Fibroblast of upper back skin (primary cell): ENCODE results near the gene TMEM151A.
"Not testable (repeated sequence)": the region's sequence is repeated elsewhere in the genome, so short reads cannot be mapped to it uniquely, and the experiment has no call there.

Experiments used
- DNase-seq: peaks from one replicate; pipeline ENCODE4 v3.0.0-alpha.2; 2013

Gene TMEM151A

DNA sequence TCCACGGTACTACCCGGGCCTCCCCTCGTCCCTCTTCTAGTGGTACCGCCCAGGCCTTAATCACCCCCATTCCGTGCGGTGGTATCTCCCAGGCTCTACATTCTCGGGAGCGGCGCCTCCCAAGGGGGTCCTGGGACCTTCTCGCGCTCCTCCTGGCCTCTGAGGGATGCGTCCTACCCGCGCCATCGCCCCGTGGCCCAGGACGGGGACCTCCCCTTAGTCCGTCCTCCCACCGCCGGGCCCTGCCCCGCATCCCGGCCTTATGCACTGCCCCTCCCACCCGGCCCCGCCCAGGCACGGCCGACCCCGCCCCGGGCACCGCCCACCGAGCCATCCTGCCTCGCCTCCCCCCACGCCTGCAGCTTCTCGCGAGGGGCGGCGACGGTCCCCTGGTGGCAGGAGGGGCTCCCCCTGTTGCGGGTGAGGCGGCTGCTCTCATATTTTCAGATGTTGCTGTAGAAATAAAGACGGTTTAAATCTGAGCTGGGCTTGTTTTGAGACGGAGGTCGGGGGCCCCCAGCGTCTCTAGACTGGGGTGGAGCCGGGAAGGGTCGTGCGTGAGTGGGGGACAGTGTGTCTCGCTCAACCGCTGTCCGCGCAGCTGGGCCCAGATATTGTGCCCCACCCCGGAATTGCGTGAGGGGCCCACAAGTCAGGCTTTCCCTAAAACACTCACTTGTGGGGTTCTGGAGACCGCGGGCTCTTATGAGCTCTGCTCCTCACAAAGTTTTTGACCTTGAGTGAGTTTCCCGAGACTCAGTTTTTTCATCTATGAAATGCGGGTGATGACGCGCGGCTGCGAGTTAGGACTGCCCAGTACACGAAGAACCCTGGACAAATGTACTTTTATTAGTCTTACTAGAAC, 24.1 kb upstream of the TMEM151A start:
- DNase-seq, result peak; percentile 87

DNA sequence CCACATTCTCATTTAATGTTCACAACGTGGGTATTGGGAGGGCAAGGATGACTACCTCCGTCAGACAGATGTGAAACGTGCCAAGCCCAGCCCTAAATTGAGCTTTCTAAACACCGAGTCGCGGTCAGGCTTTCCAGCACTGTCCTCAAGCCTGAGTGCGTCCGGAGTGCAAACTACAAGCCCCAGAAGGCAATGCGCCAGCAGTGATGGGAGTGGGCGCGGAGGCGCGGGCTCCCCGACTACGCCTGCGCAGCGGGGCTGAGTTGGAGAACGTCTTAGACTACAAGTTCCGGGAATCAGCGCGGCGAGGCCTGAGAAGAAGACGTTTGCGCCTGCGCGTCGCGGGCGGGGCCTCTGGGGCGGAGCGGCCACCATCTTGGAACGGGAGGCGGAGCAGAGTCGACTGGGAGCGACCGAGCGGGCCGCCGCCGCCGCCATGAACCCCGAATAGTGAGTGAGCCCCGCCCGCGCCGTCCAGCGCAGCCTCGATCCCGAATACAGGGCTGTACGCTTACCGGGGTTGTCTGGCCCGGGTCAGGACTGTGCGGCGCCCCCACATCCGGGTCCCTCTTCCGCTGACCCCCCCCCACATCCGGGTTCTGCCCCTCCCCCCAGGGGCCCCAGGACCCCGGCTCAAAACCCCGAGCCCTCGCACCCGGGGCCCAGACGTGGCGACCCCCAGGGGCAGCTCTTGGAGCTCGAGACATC, 23.3 kb upstream of the TMEM151A start, which contains the start of gene RAB1B:
RAB1B (plus strand) TSS at position 396 of the 708 bp plus-strand sequence; CDS start at position 437, 41 bp downstream.
- peak; percentile 100 for DNase-seq

DNA sequence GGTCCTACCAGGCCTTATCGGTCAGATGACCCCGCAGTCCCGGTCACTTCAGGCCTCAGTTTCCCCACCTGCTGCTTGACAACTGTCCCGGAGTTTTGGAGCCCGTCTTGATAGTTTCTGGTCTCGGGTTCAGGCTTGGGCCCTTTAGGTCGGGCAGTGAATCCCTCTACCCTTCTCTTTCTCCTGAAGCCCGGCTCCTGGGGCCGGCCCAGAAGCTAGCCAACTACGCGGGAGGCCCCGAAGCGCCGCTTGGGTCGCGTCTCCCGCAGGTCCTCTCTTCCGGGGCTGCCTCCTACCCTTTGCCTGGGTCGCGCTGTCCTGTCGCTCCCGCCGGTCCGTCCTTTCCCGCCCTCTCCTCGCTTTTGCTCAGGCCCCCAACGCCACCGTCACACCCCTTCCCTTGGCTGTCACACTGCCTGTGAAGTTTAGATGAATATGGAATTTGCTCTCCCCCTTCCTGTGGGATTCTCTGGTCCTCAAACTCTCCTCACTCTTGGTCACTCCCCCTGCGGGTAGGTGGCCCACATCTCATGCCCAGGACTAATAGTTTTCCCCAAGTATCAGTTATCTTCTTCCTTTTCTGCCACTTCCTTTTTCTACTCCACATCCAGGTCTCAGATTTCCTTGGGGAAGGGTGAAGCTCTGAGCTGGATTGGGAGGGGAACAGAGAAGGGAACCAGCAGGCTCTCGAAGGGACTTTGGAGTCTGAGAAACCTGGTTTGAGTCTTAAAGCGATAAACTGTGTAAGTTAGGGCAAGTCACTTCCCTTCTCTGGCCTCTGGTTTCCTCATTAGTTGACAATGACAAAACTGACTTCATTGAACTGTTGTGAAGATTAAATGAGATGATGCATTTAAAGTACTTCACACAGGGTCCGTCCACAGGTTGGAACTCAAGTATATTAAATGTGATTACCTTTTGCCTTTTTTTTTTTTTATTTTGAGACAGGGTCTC, 22.5 kb upstream of the TMEM151A start:
- peak; percentile 55 for DNase-seq

DNA sequence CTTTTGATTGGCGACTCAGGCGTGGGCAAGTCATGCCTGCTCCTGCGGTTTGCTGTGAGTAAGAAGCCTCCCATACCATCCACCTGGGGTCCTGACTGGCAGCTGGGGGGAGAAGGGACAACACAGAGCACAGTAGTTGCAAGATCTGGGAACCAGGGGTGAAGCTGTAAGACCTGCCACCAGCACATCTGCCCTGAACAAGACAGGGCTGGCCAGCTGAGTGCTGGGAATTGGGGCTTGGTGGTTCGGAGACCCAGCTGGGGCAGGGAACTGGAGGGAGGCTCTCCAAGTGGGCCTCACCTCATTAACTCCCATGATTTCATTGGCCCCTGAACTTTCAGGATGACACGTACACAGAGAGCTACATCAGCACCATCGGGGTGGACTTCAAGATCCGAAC, 19.9 kb upstream of the TMEM151A start:
- no peak for DNase-seq

DNA sequence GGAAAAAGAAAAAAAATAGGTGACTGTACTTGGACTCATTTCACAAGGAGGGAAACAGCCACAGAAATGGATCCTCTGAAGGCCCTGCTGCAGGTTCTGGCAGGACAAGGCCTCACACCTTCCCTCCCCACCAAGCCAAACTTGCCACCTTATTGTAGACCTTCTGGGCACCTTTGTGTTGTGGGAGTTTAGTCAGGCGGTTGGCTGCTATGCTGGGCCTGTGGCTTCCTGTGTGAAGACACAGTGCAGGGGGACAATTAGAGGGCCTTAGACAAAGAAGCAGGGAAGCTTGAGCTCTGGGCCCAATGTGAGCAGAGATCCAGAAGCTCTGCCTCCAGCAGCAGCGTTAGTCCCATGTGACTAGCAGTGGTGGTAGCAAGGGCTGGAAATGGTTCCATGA, 19.1 kb upstream of the TMEM151A start:
- no peak for DNase-seq

DNA sequence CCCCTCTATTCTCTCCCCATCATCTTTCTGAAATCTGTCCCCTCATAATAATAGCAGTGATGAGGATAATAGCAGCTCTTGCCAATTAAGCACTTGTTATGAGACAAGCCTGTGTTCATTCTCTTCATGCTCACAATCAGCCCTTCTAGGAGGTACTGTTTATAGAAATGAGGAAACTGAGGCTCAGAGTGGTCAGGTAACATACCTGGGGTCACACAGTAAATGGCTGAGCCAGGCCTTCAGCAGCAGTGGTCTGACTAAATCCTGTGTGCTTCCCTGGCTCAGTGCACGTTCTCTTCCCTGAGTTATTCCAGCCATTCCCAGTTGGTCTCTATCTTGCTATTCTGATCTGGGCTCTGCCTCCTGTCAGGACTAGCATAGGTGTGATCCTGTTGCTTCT, 17.5 kb upstream of the TMEM151A start:
- no peak for DNase-seq

DNA sequence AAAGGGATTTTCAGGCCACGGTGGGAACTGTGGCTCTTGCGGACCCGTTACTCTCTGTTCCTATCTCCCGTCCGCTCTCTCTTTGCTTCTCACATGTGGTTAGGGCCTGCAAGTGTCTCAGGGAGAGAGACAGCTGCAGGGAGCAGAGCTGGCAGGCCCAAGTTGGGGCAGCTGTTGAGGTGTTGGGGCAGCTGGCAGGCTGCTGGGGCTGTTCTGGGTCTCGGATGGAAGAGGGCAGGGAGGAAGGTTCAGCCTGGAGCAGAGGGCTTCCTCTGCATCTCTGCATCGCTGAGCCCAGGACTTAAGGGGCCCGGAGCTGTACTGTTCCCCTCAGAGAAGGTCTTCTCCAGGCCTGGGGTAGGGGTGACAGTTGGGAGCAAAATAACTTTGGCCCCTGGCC, 16.3 kb upstream of the TMEM151A start:
- DNase-seq, result no peak

DNA sequence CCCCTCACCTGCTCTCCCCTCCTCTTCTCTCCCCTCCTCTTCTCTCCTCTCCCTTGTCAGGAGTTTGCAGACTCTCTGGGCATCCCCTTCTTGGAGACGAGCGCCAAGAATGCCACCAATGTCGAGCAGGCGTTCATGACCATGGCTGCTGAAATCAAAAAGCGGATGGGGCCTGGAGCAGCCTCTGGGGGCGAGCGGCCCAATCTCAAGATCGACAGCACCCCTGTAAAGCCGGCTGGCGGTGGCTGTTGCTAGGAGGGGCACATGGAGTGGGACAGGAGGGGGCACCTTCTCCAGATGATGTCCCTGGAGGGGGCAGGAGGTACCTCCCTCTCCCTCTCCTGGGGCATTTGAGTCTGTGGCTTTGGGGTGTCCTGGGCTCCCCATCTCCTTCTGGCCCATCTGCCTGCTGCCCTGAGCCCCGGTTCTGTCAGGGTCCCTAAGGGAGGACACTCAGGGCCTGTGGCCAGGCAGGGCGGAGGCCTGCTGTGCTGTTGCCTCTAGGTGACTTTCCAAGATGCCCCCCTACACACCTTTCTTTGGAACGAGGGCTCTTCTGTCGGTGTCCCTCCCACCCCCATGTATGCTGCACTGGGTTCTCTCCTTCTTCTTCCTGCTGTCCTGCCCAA, 15.6 kb upstream of the TMEM151A start:
- DNase-seq, result no peak

DNA sequence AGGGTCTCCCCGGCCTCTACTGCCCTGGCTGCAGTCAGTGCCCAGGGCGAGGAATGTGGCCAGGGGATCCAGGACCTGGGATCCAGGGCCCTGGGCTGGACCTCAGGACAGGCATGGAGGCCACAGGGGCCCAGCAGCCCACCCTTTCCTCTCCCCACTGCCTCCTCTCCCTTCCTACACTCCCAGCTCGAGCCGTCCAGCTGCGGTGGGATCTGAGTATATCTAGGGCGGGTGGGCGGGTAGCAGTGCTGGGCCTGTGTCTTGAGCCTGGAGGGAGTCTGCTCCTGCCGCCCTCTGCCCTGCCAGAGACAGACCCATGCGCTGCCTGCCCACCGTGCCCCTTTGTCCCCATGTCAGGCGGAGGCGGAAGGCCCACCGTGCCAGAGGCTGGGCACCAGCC, 15.1 kb upstream of the TMEM151A start:
- not testable (repeated sequence) for DNase-seq

DNA sequence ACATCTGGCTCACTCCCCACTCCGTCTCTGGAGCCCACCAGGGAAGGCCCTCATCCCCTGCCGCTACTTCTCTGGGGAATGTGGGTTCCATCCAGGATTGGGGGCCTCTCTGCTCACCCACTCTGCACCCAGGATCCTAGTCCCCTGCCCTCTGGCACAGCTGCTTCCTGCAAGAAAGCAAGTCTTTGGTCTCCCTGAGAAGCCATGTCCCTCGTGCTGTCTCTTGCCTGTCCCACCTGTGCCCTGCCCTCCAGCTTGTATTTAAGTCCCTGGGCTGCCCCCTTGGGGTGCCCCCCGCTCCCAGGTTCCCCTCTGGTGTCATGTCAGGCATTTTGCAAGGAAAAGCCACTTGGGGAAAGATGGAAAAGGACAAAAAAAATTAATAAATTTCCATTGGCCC, 14.6 kb upstream of the TMEM151A start:
- DNase-seq, result not testable (repeated sequence)

DNA sequence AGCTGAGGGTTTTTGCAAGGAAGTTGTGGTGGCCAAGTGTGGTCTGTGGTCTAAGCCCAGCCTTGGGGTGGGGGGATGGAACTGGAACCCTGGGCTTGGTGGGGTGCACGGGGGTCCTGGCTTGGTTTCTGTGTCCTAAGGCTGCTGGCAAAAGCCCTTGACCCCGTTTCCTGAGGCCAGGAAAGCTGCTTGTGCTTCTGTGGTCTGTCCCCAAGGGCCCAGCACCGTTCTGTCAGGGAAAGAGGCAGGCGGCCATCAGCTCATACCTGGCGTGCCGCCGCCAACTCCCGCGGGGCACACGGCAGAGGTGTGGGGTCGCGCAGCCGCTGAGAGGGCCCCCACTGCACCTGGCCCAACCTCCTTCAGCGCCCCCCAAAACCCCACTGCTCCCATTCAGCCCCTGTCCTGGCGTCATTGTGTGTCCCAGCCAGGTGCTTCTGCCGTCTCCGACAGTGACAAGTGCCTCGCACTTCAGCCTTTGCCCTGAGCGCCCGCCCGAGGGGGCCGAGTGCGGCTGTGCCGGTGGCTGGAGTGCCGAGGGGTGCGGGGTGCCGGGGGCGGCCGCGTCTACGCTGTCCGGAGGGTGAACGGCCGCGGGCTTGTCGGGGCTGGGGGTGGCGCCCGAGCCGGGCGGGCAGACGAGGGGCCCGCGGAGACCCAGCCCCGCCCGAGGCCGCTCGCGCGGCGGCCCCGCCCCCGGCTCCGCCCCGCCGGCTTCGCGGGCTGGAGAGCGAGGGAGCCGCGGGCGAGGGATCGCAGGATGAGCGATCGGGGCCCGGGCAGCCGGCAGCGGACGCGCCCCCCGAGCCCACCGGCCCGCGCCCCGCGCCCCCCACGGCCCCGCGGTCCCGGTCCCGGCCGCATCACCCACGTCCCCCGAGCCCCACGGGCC, 14.0 kb upstream of the TMEM151A start, which contains the start of gene CNIH2:
CNIH2 (plus strand) TSS at position 705 of the 892 bp plus-strand sequence. CDS start 282 bp downstream, outside the sequence.
- no peak for DNase-seq

DNA sequence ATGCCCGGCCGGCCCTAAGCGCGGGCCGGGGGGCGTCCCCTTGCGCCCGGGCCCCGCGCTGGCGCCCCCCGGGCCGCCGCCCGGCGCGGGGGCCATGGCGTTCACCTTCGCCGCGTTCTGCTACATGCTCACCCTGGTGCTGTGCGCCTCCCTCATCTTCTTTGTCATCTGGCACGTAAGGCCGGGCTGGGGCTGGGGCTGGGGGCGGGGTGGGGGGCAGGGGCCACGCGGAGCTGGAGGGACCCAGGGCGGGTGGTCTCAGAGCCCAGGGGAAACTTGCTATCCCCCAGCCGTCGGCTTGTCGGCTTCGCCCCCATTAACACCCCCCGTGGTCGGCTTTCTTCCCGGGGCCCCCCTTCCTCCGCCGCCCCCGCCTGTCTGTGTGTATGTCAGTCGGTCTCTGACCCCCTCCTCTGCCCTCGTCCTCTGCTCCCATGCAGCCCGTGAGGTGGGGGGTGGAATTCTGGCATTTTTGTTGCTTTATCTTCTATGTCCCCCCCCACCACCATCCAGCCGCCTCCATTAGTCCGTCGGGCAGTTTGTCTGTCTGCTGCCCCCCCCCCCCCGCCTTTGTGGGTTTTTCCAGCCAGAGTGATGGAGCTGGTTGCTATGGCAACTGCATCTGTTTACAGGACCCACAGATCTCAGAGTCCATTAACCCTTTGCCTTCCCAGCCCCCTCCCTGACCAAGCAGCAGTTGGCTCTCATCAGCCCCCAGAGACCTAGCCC, 13.2 kb upstream of the TMEM151A start:
- no peak for DNase-seq

DNA sequence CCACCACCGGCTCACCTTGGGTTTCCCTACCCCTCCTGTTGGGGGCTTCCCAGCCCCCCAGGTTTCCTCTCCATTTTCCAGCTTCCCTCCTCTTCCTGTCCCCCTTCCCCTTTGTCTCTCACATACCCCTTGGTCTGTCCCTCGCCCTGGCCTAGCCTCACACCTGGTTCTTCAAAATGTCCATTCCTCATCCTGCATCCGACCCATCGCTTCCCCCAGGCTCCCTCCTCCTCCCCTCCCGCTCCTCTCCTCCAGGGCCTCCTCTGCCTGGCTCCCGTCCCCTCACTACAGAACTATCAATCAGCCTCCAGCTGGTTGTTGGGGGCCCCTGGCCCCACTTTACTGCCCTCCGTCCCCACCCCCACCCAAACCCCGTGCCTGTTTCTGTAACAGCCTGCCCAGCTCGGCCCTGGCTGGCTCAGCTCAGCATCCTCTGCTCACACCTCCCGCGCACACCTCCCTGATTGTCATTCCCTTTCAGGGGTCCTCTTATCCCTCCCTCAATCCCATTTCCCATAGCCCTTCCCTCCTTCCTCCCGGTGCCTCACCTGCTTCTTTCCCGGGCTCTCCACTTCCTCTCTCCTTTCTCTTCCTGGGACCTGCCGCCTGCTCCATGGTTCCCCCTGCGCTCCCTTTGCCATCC, 12.5 kb upstream of the TMEM151A start:
- no peak for DNase-seq

DNA sequence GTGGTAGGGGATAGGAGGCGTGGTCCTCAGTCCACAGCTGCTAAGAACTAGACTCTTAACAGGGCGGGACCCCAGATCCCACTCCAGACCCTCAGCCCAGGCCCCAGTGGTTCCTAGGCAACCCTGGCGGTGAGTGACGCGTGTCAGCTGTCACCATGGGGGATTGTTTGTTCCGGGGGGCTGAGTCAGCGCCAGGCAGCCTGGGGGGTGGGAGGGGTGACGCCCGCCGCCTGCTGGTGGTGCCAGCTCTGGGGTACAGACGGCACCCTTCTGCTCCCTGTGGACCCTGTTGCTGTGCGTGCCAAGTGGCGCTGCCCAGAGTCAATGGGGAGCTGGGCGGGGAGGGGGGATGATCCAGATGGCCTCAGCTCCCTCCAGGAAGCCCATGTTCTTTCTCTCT, 11.3 kb upstream of the TMEM151A start:
- no peak for DNase-seq

DNA sequence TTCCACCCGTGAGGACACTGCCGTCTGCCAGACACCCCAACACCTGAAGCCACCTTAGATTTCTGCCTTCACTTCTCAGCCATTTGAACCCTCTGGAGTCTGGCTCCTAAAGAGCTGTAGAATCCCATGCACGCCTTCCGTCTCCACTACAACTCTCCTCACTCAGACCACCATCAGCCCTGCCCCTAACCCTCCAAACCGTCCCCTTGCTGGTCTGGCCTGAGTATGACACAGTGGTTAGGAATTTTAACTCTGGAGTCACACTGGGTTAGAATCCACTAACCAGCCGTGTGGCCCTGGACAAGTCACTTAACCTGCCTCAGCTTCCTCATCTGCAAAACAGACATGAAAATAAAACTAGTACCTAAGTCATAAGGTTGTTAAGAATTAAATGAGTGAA, 10.7 kb upstream of the TMEM151A start:
- DNase-seq, result no peak

DNA sequence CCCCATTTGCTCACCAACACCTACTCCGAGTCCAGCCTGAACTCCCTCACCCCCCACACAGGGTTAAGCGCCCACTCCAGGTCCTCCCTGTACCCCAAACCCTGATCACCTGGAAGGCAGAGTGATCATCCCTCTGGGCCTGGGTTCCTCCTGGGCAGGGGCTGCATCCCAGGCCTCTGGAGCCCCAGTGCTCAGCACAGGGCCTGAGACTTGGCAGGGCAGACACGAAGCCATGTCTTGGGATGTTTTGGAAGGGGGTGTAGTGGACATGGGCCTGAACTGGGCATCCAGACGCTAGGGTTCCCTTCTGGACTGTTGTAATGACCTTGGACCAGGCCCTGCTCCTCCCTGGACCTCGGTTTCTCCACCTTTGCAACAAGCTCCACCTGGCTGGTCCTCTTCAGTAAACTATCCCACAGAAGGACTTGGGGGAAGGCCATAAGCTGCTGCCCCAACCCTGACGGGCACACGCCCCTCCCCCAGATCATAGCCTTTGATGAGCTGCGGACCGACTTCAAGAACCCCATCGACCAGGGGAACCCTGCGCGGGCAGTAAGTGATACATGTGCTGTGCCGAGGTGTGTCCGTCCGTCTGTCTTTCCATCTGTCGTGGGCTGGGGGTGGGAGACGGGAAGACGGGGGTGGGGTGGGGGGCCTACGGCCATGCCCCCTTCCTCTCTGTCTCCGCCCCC, 9.8 kb upstream of the TMEM151A start:
- DNase-seq, result no peak

DNA sequence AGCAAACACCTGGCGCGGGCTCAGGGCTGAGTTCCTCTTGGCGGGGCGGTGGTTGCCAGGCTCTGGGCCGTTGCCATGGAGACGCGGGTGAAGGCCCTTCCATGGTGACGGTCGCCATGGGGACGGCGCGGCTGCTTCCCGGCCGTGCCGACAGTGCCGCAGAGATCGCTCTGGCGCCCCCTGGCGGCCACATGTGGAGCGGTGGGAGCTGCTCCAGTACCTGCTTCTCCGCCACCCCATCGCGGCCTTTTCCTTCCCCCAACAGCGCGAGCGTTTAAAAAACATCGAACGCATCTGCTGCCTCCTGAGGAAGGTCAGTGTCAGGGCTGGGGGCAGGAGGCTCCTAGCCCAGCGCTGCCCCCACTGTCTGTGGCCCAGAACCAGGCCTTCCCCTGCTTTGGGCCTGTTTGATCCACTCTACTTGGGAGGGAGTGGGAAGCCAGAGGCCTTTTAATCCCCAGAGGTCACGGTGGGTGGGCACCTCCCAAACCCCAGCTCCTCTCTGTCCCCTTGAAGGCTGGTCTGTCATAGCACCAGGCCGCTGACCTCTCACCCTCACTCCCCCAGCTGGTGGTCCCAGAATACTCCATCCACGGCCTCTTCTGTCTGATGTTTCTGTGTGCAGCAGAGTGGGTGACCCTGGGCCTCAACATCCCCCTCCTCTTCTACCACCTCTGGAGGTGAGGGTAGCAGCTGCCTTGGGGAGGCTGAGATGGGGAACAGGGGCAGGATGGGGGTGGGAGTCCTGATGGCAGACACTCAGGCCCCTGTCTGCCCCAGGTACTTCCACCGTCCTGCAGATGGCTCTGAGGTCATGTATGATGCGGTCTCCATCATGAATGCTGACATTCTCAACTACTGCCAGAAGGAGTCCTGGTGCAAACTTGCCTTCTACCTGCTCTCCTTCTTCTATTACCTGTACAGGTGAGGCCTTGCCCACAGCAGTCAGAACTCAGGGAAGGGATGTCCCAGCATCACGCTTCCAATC, 8.9 kb upstream of the TMEM151A start:
- peak; percentile 91 for DNase-seq

DNA sequence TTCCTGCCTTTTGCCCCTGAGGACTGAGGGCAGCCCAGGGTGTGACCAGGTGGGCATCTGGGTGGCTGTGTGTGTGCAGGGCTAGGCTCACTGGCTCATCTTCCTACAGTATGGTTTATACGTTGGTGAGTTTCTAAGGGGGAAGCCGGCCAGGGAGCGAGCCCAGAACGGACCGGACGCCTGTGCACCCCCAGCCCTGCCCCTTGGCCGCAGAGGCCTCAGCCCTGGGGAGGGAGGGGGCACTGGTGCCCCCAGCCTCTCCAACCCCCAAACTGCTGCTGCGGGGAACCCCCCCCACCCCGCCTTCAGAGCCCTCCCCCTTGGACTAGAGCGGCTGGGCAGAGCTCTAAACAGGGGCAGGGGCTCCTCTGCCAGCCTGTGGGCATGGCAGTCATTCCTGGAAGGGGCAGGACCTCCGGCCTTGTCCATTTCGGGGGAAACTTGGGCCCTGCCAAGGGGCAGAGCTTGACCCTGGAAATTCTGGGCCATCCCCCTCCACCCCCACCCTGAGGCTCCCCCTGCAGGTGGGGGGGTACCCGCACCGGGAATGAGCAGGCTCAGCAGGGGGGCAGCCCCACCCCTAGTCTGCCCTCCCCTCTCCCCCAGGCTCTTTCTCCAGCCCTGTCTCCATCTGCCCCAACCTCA, 8.1 kb upstream of the TMEM151A start:
- no peak for DNase-seq
